ENCODE data around the gene SLC29A1.
"Not testable (repeated sequence)": the region's sequence is repeated elsewhere in the genome, so short reads cannot be mapped to it uniquely, and the experiment has no call there.

Gene SLC29A1

GRCh38 chr6:44224029-44224964, 902 bp downstream of the SLC29A1 start:
- peak; percentile 49 for DNase-seq

GRCh38 chr6:44224965-44225305, 1.5 kb downstream of the SLC29A1 start:
- DNase-seq = no peak

GRCh38 chr6:44225579-44226325, 2.4 kb downstream of the SLC29A1 start:
- DNase-seq = no peak

GRCh38 chr6:44226368-44227147, 3.2 kb downstream of the SLC29A1 start:
- no peak for DNase-seq

GRCh38 chr6:44227148-44227793, 3.9 kb downstream of the SLC29A1 start:
- no peak for DNase-seq

- DNase-seq = no peak
These were observed 4.6 kb downstream of the SLC29A1 start for GRCh38 chr6:44228031-44228430.

GRCh38 chr6:44228433-44228832, 5.0 kb downstream of the SLC29A1 start:
- DNase-seq = no peak

GRCh38 chr6:44228836-44229235, 5.4 kb downstream of the SLC29A1 start:
- no peak for DNase-seq

GRCh38 chr6:44229376-44230033, 6.1 kb downstream of the SLC29A1 start:
- DNase-seq = no peak

GRCh38 chr6:44230034-44230675, 6.8 kb downstream of the SLC29A1 start:
- DNase-seq = no peak

GRCh38 chr6:44231426-44231825, 8.0 kb downstream of the SLC29A1 start:
- DNase-seq = not testable (repeated sequence)

GRCh38 chr6:44232676-44233566, 9.5 kb downstream of the SLC29A1 start:
- DNase-seq = no peak

GRCh38 chr6:44233567-44234100, 10.2 kb downstream of the SLC29A1 start:
- no peak for DNase-seq

- DNase-seq = no peak
These were observed 11.0 kb downstream of the SLC29A1 start for GRCh38 chr6:44234101-44235025.

- DNase-seq = no peak
These were observed 11.9 kb downstream of the SLC29A1 start for GRCh38 chr6:44235269-44235668.

- DNase-seq = no peak
These were observed 12.6 kb downstream of the SLC29A1 start for GRCh38 chr6:44235891-44236516.

GRCh38 chr6:44237021-44237812, 13.8 kb downstream of the SLC29A1 start:
- peak; percentile 72 for DNase-seq

All from NCI-H1105 (cell line).